HEK293 (cell line): Measurements from ENCODE around the gene ST8SIA3.

Experiments used
- CTCF ChIP-seq: fragments of 450-650 bp; formaldehyde crosslinking; IDR thresholded peaks from 2 replicates; pipeline ENCODE4 v1.5.1; 2016; ENCODE audit warnings: missing biosample characterization, missing genetic modification characterization
- ELK4 ChIP-seq: IDR thresholded peaks from 2 replicates; pipeline ENCODE4 v1.6.1; 2011; ENCODE audit warnings: mild to moderate bottlenecking, low read depth, low read length, borderline replicate concordance
- KLF9 ChIP-seq: fragments of 450-650 bp; formaldehyde crosslinking; IDR thresholded peaks from 2 replicates; pipeline ENCODE4 v1.5.1; 2016; ENCODE audit warnings: missing biosample characterization, missing genetic modification characterization, low read depth
- ZIC2 ChIP-seq: fragments of 450-650 bp; formaldehyde crosslinking; IDR thresholded peaks from 2 replicates; pipeline ENCODE4 v1.5.1; 2016; ENCODE audit warnings: missing biosample characterization, missing genetic modification characterization
- ZNF596 ChIP-seq: fragments of 450-650 bp; IDR thresholded peaks from 2 replicates; pipeline ENCODE4 v1.5.0; 2018; ENCODE audit warnings: missing biosample characterization, mild to moderate bottlenecking, missing genetic modification characterization, moderate library complexity
- TF ChIP-seq, protein P1 (sequence below): fragments of 450-650 bp; formaldehyde crosslinking; IDR thresholded peaks from 2 replicates; pipeline ENCODE4 v1.5.1; 2016; ENCODE audit warnings: missing biosample characterization, missing genetic modification characterization
- TF ChIP-seq, protein P2 (sequence below): fragments of 450-650 bp; formaldehyde crosslinking; IDR thresholded peaks from 2 replicates; pipeline ENCODE4 v1.5.1; 2016; ENCODE audit warnings: missing biosample characterization, missing genetic modification characterization

DNA sequence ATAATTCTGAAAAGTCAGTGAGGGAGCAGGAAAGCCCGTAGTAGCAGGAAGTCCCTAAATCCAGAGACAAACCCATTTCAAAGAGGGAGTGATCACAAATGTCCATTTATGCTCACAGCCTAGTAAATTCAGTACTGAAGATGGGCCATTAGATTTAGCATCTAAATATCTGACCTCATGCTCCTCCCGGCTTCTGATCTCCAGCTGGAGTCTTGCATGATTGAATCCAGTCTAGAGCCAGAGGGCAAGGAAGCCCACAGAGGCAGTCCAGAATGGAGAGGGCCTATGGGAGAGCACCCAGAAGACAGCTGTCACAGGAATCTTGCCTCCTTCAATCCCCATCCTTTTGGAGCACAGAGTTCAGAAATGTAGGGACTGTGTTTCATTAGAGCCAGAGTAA is 16.0 kb upstream of the ST8SIA3 start:
- no peak for TF ChIP-seq ELK4
- no peak for TF ChIP-seq KLF9
- TF ChIP-seq CTCF (tag by site-specific recombination), result no peak
- no peak for TF ChIP-seq ZIC2 (tag by site-specific recombination)
- TF ChIP-seq, protein P1, sequence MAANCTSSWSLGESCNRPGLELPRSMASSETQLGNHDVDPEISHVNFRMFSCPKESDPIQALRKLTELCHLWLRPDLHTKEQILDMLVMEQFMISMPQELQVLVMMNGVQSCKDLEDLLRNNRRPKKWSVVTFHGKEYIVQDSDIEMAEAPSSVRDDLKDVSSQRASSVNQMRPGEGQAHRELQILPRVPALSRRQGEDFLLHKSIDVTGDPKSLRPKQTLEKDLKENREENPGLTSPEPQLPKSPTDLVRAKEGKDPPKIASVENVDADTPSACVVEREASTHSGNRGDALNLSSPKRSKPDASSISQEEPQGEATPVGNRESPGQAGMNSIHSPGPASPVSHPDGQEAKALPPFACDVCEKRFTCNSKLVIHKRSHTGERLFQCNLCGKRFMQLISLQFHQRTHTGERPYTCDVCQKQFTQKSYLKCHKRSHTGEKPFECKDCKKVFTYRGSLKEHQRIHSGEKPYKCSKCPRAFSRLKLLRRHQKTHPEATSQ, result no peak
- TF ChIP-seq ZNF596, result no peak
- TF ChIP-seq, protein P2, sequence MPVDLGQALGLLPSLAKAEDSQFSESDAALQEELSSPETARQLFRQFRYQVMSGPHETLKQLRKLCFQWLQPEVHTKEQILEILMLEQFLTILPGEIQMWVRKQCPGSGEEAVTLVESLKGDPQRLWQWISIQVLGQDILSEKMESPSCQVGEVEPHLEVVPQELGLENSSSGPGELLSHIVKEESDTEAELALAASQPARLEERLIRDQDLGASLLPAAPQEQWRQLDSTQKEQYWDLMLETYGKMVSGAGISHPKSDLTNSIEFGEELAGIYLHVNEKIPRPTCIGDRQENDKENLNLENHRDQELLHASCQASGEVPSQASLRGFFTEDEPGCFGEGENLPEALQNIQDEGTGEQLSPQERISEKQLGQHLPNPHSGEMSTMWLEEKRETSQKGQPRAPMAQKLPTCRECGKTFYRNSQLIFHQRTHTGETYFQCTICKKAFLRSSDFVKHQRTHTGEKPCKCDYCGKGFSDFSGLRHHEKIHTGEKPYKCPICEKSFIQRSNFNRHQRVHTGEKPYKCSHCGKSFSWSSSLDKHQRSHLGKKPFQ (tag by site-specific recombination), result no peak
